ENCODE results near the gene COL13A1.

The COL13A1 gene

GRCh38 chr10:69883310-69884023 is 81.8 kb downstream of the COL13A1 start:
- H3K4me3 ChIP-seq (ENCODE audit: control insufficient read depth in 1 of 7, extremely low read depth in 1 of 7, insufficient read depth in 4 of 7, low read depth in 2 of 7, low read length in 6 of 7): no peak overlapping the region
- H3K36me3 ChIP-seq (ENCODE audit: control insufficient read depth in 4 of 4, insufficient read depth in 4 of 4, low read length in 3 of 4): no peaks in the 10 kb centered on the region
- no peak for DNase-seq
- peaks cover 0 to 28% (median 9%) of the 10 kb centered on the region in 5 experiments for H3K27me3 ChIP-seq (replicated peaks in 2 of 5; ENCODE audit: control insufficient read depth in 4 of 5, insufficient read depth in 5 of 5, low read length in 4 of 5)
- no peaks in the 10 kb centered on the region for H3K9me3 ChIP-seq (ENCODE audit: control extremely low read depth in 1 of 5, control insufficient read depth in 4 of 5, insufficient read depth in 2 of 5, low read depth in 1 of 5, low read length in 4 of 5)
- no peaks in the 10 kb centered on the region for H3K4me1 ChIP-seq (ENCODE audit: control extremely low read depth in 1 of 4, control insufficient read depth in 4 of 4, insufficient read depth in 4 of 4, low read length in 3 of 4)
- WGBS (ENCODE audit: insufficient coverage): 92% methylated on average over 5 of the region's 5 CpGs
- POLR2A ChIA-PET: interaction anchor here (0.5 kb wide), 1 partner anchor 25 kb away, joined by 4 read pairs; no protein-coding TSS in a partner anchor
- CTCF ChIA-PET: interaction anchor here (0.7 kb wide), 1 partner anchor 9 kb away, joined by 4 read pairs; no protein-coding TSS in a partner anchor
- H3K27ac ChIP-seq (ENCODE audit: insufficient read depth in 1 of 2, low read depth in 1 of 2, low read length in 2 of 2, poor library complexity in 1 of 2, severe bottlenecking in 2 of 2): no peak overlapping the region

GRCh38 chr10:69884024-69884367 is 82.3 kb downstream of the COL13A1 start:
- H3K4me1 ChIP-seq (ENCODE audit: control extremely low read depth in 1 of 4, control insufficient read depth in 4 of 4, insufficient read depth in 4 of 4, low read length in 3 of 4): no peaks in the 10 kb centered on the region
- H3K27me3 ChIP-seq (replicated peaks in 2 of 5; ENCODE audit: control insufficient read depth in 4 of 5, insufficient read depth in 5 of 5, low read length in 4 of 5): peaks cover 0 to 28% (median 9%) of the 10 kb centered on the region in 5 experiments
- no peaks in the 10 kb centered on the region for H3K36me3 ChIP-seq (ENCODE audit: control insufficient read depth in 4 of 4, insufficient read depth in 4 of 4, low read length in 3 of 4)
- ChIA-PET CTCF (interaction anchor here (0.7 kb wide), 1 partner anchor 9 kb away, joined by 4 read pairs; no protein-coding TSS in a partner anchor), POLR2A (interaction anchor here (0.5 kb wide), 1 partner anchor 26 kb away, joined by 4 read pairs; no protein-coding TSS in a partner anchor)
- no peak for DNase-seq
- H3K4me3 ChIP-seq (ENCODE audit: control insufficient read depth in 1 of 7, extremely low read depth in 1 of 7, insufficient read depth in 4 of 7, low read depth in 2 of 7, low read length in 6 of 7): no peak overlapping the region
- no peaks in the 10 kb centered on the region for H3K9me3 ChIP-seq (ENCODE audit: control extremely low read depth in 1 of 5, control insufficient read depth in 4 of 5, insufficient read depth in 2 of 5, low read depth in 1 of 5, low read length in 4 of 5)
- 100% methylated on average over 1 of the region's 3 CpGs for WGBS (ENCODE audit: insufficient coverage)
- no peak overlapping the region for H3K27ac ChIP-seq (ENCODE audit: insufficient read depth in 1 of 2, low read depth in 1 of 2, low read length in 2 of 2, poor library complexity in 1 of 2, severe bottlenecking in 2 of 2)

GRCh38 chr10:69884686-69885085 is 83.0 kb downstream of the COL13A1 start:
- no CpG with 5 or more reads among the region's 5 CpGs for WGBS (ENCODE audit: insufficient coverage)
- H3K27ac ChIP-seq (ENCODE audit: insufficient read depth in 1 of 2, low read depth in 1 of 2, low read length in 2 of 2, poor library complexity in 1 of 2, severe bottlenecking in 2 of 2): no peak overlapping the region

GRCh38 chr10:69885379-69886013 is 83.8 kb downstream of the COL13A1 start:
- Histone ChIP-seq H3K27ac (ENCODE audit: insufficient read depth in 1 of 2, low read depth in 1 of 2, low read length in 2 of 2, poor library complexity in 1 of 2, severe bottlenecking in 2 of 2) (no peak overlapping the region), H3K36me3 (ENCODE audit: control insufficient read depth in 4 of 4, insufficient read depth in 4 of 4, low read length in 3 of 4) (no peaks in the 10 kb centered on the region), H3K9me3 (ENCODE audit: control extremely low read depth in 1 of 5, control insufficient read depth in 4 of 5, insufficient read depth in 2 of 5, low read depth in 1 of 5, low read length in 4 of 5) (no peaks in the 10 kb centered on the region), H3K4me3 (ENCODE audit: control insufficient read depth in 1 of 7, extremely low read depth in 1 of 7, insufficient read depth in 4 of 7, low read depth in 2 of 7, low read length in 6 of 7) (no peak overlapping the region), H3K27me3 (replicated peaks in 2 of 5; ENCODE audit: control insufficient read depth in 4 of 5, insufficient read depth in 5 of 5, low read length in 4 of 5) (peaks cover 0 to 14% (median 7%) of the 10 kb centered on the region in 5 experiments), H3K4me1 (ENCODE audit: control extremely low read depth in 1 of 4, control insufficient read depth in 4 of 4, insufficient read depth in 4 of 4, low read length in 3 of 4) (no peaks in the 10 kb centered on the region)
- ChIA-PET POLR2A (no interaction called here), CTCF (no interaction called here)
- DNase-seq: no peak
- WGBS (ENCODE audit: insufficient coverage): 95% methylated on average over 4 of the region's 8 CpGs

More at GRCh38 chr10:69884686-69885085, 83.0 kb downstream of the COL13A1 start:
- H3K4me1 ChIP-seq (ENCODE audit: control extremely low read depth in 1 of 4, control insufficient read depth in 4 of 4, insufficient read depth in 4 of 4, low read length in 3 of 4): no peaks in the 10 kb centered on the region
- no peaks in the 10 kb centered on the region for H3K9me3 ChIP-seq (ENCODE audit: control extremely low read depth in 1 of 5, control insufficient read depth in 4 of 5, insufficient read depth in 2 of 5, low read depth in 1 of 5, low read length in 4 of 5)
- H3K4me3 ChIP-seq (ENCODE audit: control insufficient read depth in 1 of 7, extremely low read depth in 1 of 7, insufficient read depth in 4 of 7, low read depth in 2 of 7, low read length in 6 of 7): no peak overlapping the region
- ChIA-PET CTCF (no interaction called here), POLR2A (no interaction called here)
- DNase-seq: no peak
- peaks cover 0 to 22% (median 9%) of the 10 kb centered on the region in 5 experiments for H3K27me3 ChIP-seq (replicated peaks in 2 of 5; ENCODE audit: control insufficient read depth in 4 of 5, insufficient read depth in 5 of 5, low read length in 4 of 5)
- no peaks in the 10 kb centered on the region for H3K36me3 ChIP-seq (ENCODE audit: control insufficient read depth in 4 of 4, insufficient read depth in 4 of 4, low read length in 3 of 4)

- Histone ChIP-seq H3K9me3 (ENCODE audit: control extremely low read depth in 1 of 5, control insufficient read depth in 4 of 5, insufficient read depth in 2 of 5, low read depth in 1 of 5, low read length in 4 of 5) (no peaks in the 10 kb centered on the region), H3K27ac (ENCODE audit: insufficient read depth in 1 of 2, low read depth in 1 of 2, low read length in 2 of 2, poor library complexity in 1 of 2, severe bottlenecking in 2 of 2) (no peak overlapping the region), H3K36me3 (ENCODE audit: control insufficient read depth in 4 of 4, insufficient read depth in 4 of 4, low read length in 3 of 4) (no peaks in the 10 kb centered on the region), H3K4me3 (ENCODE audit: control insufficient read depth in 1 of 7, extremely low read depth in 1 of 7, insufficient read depth in 4 of 7, low read depth in 2 of 7, low read length in 6 of 7) (no peak overlapping the region), H3K4me1 (ENCODE audit: control extremely low read depth in 1 of 4, control insufficient read depth in 4 of 4, insufficient read depth in 4 of 4, low read length in 3 of 4) (no peaks in the 10 kb centered on the region), H3K27me3 (replicated peaks in 2 of 5; ENCODE audit: control insufficient read depth in 4 of 5, insufficient read depth in 5 of 5, low read length in 4 of 5) (peaks cover 0 to 2% (median 0%) of the 10 kb centered on the region in 5 experiments)
- 98% methylated on average over 8 of the region's 12 CpGs for WGBS (ENCODE audit: insufficient coverage)
- ChIA-PET CTCF (interaction anchor here (0.7 to 2.6 kb wide), 2 partner anchors 12 to 26 kb away, joined by 3 to 7 read pairs; no protein-coding TSS in a partner anchor), POLR2A (interaction anchor here (0.6 kb wide), 1 partner anchor 1260 kb away, joined by 4 read pairs; no protein-coding TSS in a partner anchor)
- no peak for DNase-seq
Measured at GRCh38 chr10:69888882-69889584, 87.3 kb downstream of the COL13A1 start.

GRCh38 chr10:69890065-69890847 is 88.5 kb downstream of the COL13A1 start:
- H3K27me3 ChIP-seq (replicated peaks in 2 of 5; ENCODE audit: control insufficient read depth in 4 of 5, insufficient read depth in 5 of 5, low read length in 4 of 5): peaks cover 0 to 2% (median 0%) of the 10 kb centered on the region in 5 experiments
- CTCF ChIA-PET: interaction anchor here (1.5 to 1.7 kb wide), 2 partner anchors 25 to 249 kb away, joined by 3 read pairs; no protein-coding TSS in a partner anchor
- POLR2A ChIA-PET: no interaction called here
- 76% methylated on average over 7 of the region's 7 CpGs for WGBS (ENCODE audit: insufficient coverage)
- no peak overlapping the region for H3K27ac ChIP-seq (ENCODE audit: insufficient read depth in 1 of 2, low read depth in 1 of 2, low read length in 2 of 2, poor library complexity in 1 of 2, severe bottlenecking in 2 of 2)
- no peaks in the 10 kb centered on the region for H3K36me3 ChIP-seq (ENCODE audit: control insufficient read depth in 4 of 4, insufficient read depth in 4 of 4, low read length in 3 of 4)
- no peak for DNase-seq
- H3K9me3 ChIP-seq (ENCODE audit: control extremely low read depth in 1 of 5, control insufficient read depth in 4 of 5, insufficient read depth in 2 of 5, low read depth in 1 of 5, low read length in 4 of 5): no peaks in the 10 kb centered on the region
- no peak overlapping the region for H3K4me3 ChIP-seq (ENCODE audit: control insufficient read depth in 1 of 7, extremely low read depth in 1 of 7, insufficient read depth in 4 of 7, low read depth in 2 of 7, low read length in 6 of 7)
- no peaks in the 10 kb centered on the region for H3K4me1 ChIP-seq (ENCODE audit: control extremely low read depth in 1 of 4, control insufficient read depth in 4 of 4, insufficient read depth in 4 of 4, low read length in 3 of 4)

Data from common myeloid progenitor, CD34-positive (primary cell).